Thyroid gland (tissue), 4 donors: ENCODE results near the gene PLEKHM2. TPM values are rescaled to one million over a fixed set of nuclear protein-coding genes. Genes with fewer than 3 reads are reported as not detected.
A peak's percentile ranks its signal among the peaks of the same experiment; 100 is the strongest.

ENCODE experiments used
- DNase-seq, 2 donors: peaks; one replicate each; pipeline ENCODE4 v3.0.0-alpha.2; 2019
- H3K27ac ChIP-seq, 3 donors: fragments of 200-600 bp; sonication (generic); 1 replicate in 2 of 3; 2 replicates in 1 of 3; pipeline ENCODE4 v1.5.1; 2016 to 2019; ENCODE audit warnings: mild to moderate bottlenecking in 1 of 3, moderate library complexity in 1 of 3
- H3K27me3 ChIP-seq: fragments of 200-600 bp; sonication (generic); one replicate; pipeline ENCODE4 v1.5.1; 2019
- H3K36me3 ChIP-seq, 2 donors: fragments of 200-600 bp; sonication (generic); one replicate each; pipeline ENCODE4 v1.5.1; 2016 to 2019
- H3K4me1 ChIP-seq, 2 donors: fragments of 200-600 bp; sonication (generic); one replicate each; pipeline ENCODE4 v1.5.1; 2017 to 2019
- H3K4me3 ChIP-seq, 3 donors: fragments of 200-600 bp; sonication (generic); replicated peaks in 1 of 3; 1 replicate in 2 of 3; 2 replicates in 1 of 3; pipeline ENCODE4 v1.5.1; 2016; ENCODE audit warnings: mild to moderate bottlenecking in 1 of 3
- H3K9me3 ChIP-seq: fragments of 200-600 bp; sonication (generic); one replicate; pipeline ENCODE4 v1.5.1; 2017
- POLR2A ChIP-seq, 2 donors: fragments of 450-650 bp; IDR thresholded peaks; one replicate each; pipeline ENCODE4 v1.6.1; 2017; ENCODE audit warnings: antibody characterized with exemption in 2 of 2, mild to moderate bottlenecking in 2 of 2, moderate library complexity in 1 of 2
- WGBS, 2 donors: methylation state at CpG; one replicate each; pipeline ENCODE4 v1.1.5; 2017; 5-methylcytosine and 5-hydroxymethylcytosine counted together
- intact Hi-C: fragments of 100-400 bp; cut with DNase I; formaldehyde crosslinking; loops from one replicate; pipeline ENCODE4 v1.15.1; 2023
- total RNA-seq, 4 donors: library from RNA; depleted of rRNA; stranded (reverse); fragments of >200 nt; gene quantifications; one replicate each; pipeline ENCODE4 v1.2.3, GENCODE V29; 2016
- TF ChIP-seq, protein P1 (sequence below), 6 experiments: fragments of 200-600 bp in 3 of 6; fragments of 450-650 bp in 3 of 6; sonication (generic) in 3 of 6; IDR thresholded peaks; one replicate each; pipeline ENCODE4 v1.5.1; 2016 to 2019; ENCODE audit warnings: antibody characterized with exemption in 6 of 6, mild to moderate bottlenecking in 2 of 6, inconsistent platforms in 1 of 6, moderate library complexity in 1 of 6

PLEKHM2 gene
- total RNA-seq, 4 donors from 2014 or later, result 38.3 to 48.4 (median 39.4) TPM

DNA sequence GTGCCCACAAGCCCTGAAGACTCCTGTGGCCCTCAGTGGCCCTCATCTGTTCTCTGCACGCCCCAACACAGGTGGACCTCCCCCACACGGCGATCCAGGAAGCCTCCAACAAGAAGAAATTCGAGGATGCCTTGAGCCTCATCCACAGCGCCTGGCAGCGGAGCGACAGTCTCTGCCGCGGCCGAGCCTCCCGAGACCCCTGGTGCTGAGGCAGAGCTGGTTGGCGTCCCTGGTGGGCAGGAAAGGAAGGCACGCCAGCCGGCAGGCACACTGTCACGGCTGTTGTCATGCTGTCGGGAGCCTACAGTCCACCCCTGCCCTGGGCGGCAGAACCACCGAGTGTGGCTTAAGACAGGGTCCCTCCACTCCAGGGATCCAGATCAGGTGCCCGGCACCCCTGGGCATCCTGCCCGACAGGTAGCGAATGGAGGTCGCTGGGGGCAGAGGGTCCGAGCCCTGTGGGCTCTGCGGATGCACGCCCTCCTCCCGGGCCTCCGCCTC lies 49.7 kb downstream of the PLEKHM2 start:
- Histone ChIP-seq H3K36me3 (peaks cover 29 to 46% of the 10 kb centered on the region in 2 donors), H3K27me3 (no peaks in the 10 kb centered on the region), H3K27ac (peak overlapping the region in 2 of 3 donors; percentile 65 to 72), H3K9me3 (no peaks in the 10 kb centered on the region), H3K4me1 (peaks cover 28 to 62% of the 10 kb centered on the region in 2 donors), H3K4me3 (no peak overlapping the region)
- intact Hi-C loops, result no loop called here
- TF ChIP-seq, protein P1, sequence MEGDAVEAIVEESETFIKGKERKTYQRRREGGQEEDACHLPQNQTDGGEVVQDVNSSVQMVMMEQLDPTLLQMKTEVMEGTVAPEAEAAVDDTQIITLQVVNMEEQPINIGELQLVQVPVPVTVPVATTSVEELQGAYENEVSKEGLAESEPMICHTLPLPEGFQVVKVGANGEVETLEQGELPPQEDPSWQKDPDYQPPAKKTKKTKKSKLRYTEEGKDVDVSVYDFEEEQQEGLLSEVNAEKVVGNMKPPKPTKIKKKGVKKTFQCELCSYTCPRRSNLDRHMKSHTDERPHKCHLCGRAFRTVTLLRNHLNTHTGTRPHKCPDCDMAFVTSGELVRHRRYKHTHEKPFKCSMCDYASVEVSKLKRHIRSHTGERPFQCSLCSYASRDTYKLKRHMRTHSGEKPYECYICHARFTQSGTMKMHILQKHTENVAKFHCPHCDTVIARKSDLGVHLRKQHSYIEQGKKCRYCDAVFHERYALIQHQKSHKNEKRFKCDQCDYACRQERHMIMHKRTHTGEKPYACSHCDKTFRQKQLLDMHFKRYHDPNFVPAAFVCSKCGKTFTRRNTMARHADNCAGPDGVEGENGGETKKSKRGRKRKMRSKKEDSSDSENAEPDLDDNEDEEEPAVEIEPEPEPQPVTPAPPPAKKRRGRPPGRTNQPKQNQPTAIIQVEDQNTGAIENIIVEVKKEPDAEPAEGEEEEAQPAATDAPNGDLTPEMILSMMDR (IDR thresholded peaks at IDR 0.05), result no peak
- TF ChIP-seq POLR2A (IDR thresholded peaks at IDR 0.05), result no peak
- 90 to 95% methylated on average over 2 to 22 of the region's 27 CpGs for WGBS, 2 donors
- DNase-seq, result no peak

DNA sequence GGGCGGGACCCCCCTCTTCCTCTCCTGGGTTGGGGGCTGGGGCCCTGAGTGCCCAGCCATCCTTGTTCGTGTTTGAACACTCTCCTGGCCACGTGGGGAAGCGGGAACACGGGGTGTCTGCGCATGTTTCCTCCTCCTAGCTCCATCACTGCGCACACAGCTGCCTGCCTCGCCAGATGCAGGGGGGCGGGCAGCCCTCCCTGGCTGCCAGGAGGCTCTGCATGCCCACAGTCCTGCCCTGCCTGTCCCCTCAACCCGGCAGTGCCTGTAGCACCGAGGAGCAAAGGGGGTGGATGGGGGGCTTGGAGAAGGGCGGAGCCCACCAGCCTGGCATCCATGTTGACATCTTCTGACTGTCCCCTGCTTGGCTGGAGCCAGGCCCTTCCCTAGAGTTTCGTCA lies 50.2 kb downstream of the PLEKHM2 start:
- intact Hi-C loops, result no loop called here
- H3K36me3 ChIP-seq, result peaks cover 25 to 40% of the 10 kb centered on the region in 2 donors

DNA sequence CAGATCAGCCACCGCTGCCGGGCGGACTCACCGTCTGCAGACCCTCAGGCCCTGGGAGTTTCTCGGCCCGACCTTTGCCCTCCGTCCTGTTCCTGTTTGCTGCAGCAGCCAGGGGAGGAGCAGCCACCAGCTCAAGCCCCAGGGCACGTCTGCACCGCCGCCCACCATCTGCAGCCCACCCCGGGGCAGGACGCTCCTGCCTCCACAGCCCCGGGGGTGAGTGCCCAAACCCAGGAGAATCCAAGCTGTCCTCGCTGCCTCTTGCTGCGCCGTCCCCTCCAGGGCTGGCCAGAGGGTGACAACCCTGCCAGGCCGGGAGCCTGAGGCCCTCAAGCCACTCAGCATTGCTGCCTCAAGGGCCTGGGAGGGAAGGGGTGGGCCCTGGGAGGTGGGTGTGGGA lies 50.8 kb downstream of the PLEKHM2 start:
- intact Hi-C loops, result no loop called here
- TF ChIP-seq POLR2A (IDR thresholded peaks at IDR 0.05), result no peak
- TF ChIP-seq, protein P1 (IDR thresholded peaks at IDR 0.05), result no peak
- H3K4me1 ChIP-seq, result peaks cover 28 to 62% of the 10 kb centered on the region in 2 donors
- no peaks in the 10 kb centered on the region for H3K9me3 ChIP-seq
- 82 to 85% methylated on average over 9 to 15 of the region's 17 CpGs for WGBS, 2 donors
- DNase-seq, result no peak
- H3K36me3 ChIP-seq, result peaks cover 25 to 34% of the 10 kb centered on the region in 2 donors
- peak overlapping the region in 2 of 3 donors; percentile 52 to 87 for H3K27ac ChIP-seq
- no peak overlapping the region for H3K4me3 ChIP-seq
- no peaks in the 10 kb centered on the region for H3K27me3 ChIP-seq

More for the DNA sequence above, 50.2 kb downstream of the PLEKHM2 start:
- no peak for DNase-seq
- H3K4me1 ChIP-seq, result peaks cover 28 to 62% of the 10 kb centered on the region in 2 donors
- H3K27me3 ChIP-seq, result no peaks in the 10 kb centered on the region
- TF ChIP-seq, protein P1 (IDR thresholded peaks at IDR 0.05), result no peak
- TF ChIP-seq POLR2A (IDR thresholded peaks at IDR 0.05), result no peak
- peak overlapping the region in 1 of 3 donors; percentile 87 for H3K27ac ChIP-seq
- WGBS, 2 donors, result 89 to 92% methylated on average over 4 to 5 of the region's 13 CpGs
- no peak overlapping the region for H3K4me3 ChIP-seq
- no peaks in the 10 kb centered on the region for H3K9me3 ChIP-seq

GRCh38 chr1:15735304-15736037 lies 51.4 kb downstream of the PLEKHM2 start:
- no peak for TF ChIP-seq POLR2A (IDR thresholded peaks at IDR 0.05)
- TF ChIP-seq, protein P1 (IDR thresholded peaks at IDR 0.05), result no peak
- intact Hi-C loops, result no loop called here

More at GRCh38 chr1:15735304-15736037, 51.4 kb downstream of the PLEKHM2 start:
- Histone ChIP-seq H3K36me3 (peaks cover 22 to 29% of the 10 kb centered on the region in 2 donors), H3K4me3 (no peak overlapping the region), H3K27me3 (no peaks in the 10 kb centered on the region), H3K4me1 (peaks cover 28 to 62% of the 10 kb centered on the region in 2 donors), H3K27ac (peak overlapping the region in 2 of 3 donors; percentile 52 to 87), H3K9me3 (no peaks in the 10 kb centered on the region)
- no peak for DNase-seq
- WGBS, 2 donors, result 82 to 87% methylated on average over 8 to 10 of the region's 12 CpGs
